Kidney epithelial cell (primary cell): ENCODE measurements around the gene BNIPL. TPM values are rescaled to one million over a fixed set of nuclear protein-coding genes. Genes with fewer than 3 reads are reported as not detected.

Experiments used
- DNase-seq: peaks from one replicate; pipeline ENCODE4 v3.0.0-alpha.2; 2010; ENCODE audit warnings: low read depth
- H3K27me3 ChIP-seq: 2 replicates; pipeline ENCODE4 v1.6.0; 2011; ENCODE audit warnings: low read length; ENCODE audit not compliant: control insufficient read depth, insufficient read depth
- H3K36me3 ChIP-seq: 2 replicates; pipeline ENCODE4 v1.5.1; 2011; ENCODE audit warnings: low read length; ENCODE audit not compliant: control insufficient read depth, insufficient read depth
- H3K4me3 ChIP-seq: 2 replicates; pipeline ENCODE4 v1.5.1; 2011; ENCODE audit warnings: low read depth, mild to moderate bottlenecking, control low read depth, low read length
- CTCF ChIP-seq: IDR thresholded peaks from 2 replicates; pipeline ENCODE4 v1.5.1; 2011; ENCODE audit warnings: mild to moderate bottlenecking, moderate library complexity, low read length, control low read depth, inconsistent platforms; ENCODE audit not compliant: insufficient read depth, poor library complexity, severe bottlenecking
- total RNA-seq: library from RNA; depleted of rRNA; stranded (reverse); fragments of >200 nt; gene quantifications from 2 replicates; pipeline ENCODE4 v1.2.3, GENCODE V29; 2015

The BNIPL gene
- total RNA-seq, 1 donor from 2014 or later, result 0.17 TPM

GRCh38 chr1:151032164-151032563, 4.2 kb upstream of the BNIPL start:
- no peaks in the 10 kb centered on the region for H3K36me3 ChIP-seq
- H3K4me3 ChIP-seq, result no peak overlapping the region
- TF ChIP-seq CTCF, result no peak
- no peaks in the 10 kb centered on the region for H3K27me3 ChIP-seq
- DNase-seq, result no peak

- H3K4me3 ChIP-seq, result no peak overlapping the region
- DNase-seq, result no peak
- no peaks in the 10 kb centered on the region for H3K36me3 ChIP-seq
- no peak for TF ChIP-seq CTCF
- H3K27me3 ChIP-seq, result no peaks in the 10 kb centered on the region
Measured at GRCh38 chr1:151035167-151035566, 1.2 kb upstream of the BNIPL start.

GRCh38 chr1:151037032-151037431, 646 bp downstream of the BNIPL start:
- TF ChIP-seq CTCF, result no peak
- Histone ChIP-seq H3K36me3 (no peaks in the 10 kb centered on the region), H3K4me3 (no peak overlapping the region), H3K27me3 (no peaks in the 10 kb centered on the region)
- DNase-seq, result no peak

- no peak for TF ChIP-seq CTCF
- DNase-seq, result no peak
- H3K36me3 ChIP-seq, result no peaks in the 10 kb centered on the region
- no peaks in the 10 kb centered on the region for H3K27me3 ChIP-seq
- H3K4me3 ChIP-seq, result no peak overlapping the region
Measured at GRCh38 chr1:151039521-151039920, 3.1 kb downstream of the BNIPL start.

GRCh38 chr1:151043163-151043562, 6.8 kb downstream of the BNIPL start:
- no peak for TF ChIP-seq CTCF
- H3K36me3 ChIP-seq, result no peaks in the 10 kb centered on the region
- no peak overlapping the region for H3K4me3 ChIP-seq
- no peaks in the 10 kb centered on the region for H3K27me3 ChIP-seq
- DNase-seq, result no peak

GRCh38 chr1:151047591-151047924, 11.2 kb downstream of the BNIPL start, which contains the start of gene C1orf56:
Gene C1orf56, plus strand, starts transcription at chr1:151047751. Its CDS starts 97 bp downstream, at chr1:151047848.
- Histone ChIP-seq H3K4me3 (peak within 1 kb of the TSS; percentile 57), H3K36me3 (no peaks in the 10 kb centered on the region), H3K27me3 (no peaks in the 10 kb centered on the region)
- no peak for TF ChIP-seq CTCF
- no peak for DNase-seq
